CD4-positive, alpha-beta T cell treated with Interleukin-6 for 4 hours (primary cell): Measurements from ENCODE around the gene MAGI3.
"Not testable (repeated sequence)": the region's sequence is repeated elsewhere in the genome, so short reads cannot be mapped to it uniquely, and the experiment has no call there.

Experiments used
- DNase-seq: peaks from one replicate; pipeline ENCODE4 v3.0.0-alpha.2; 2020; ENCODE audit warnings: mixed read lengths

MAGI3 gene

DNA sequence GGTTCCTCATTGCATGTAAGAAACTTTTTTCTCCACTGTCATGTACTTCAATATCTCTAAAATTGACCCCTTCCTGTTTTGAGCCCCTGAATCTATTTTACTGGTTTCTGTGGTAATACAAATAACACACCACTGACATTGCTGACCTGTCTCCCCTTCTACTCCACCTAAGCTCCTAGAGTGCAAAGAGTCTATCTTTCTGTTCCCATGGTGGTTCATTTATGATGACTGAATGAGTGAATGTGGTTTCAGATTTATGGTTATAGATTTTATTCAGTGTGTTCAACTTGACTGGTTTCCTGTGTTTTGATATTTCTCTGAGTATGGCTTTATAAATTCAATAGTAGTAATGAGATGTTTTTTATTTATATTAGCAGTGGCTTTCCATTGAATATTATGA, 127.7 kb downstream of the MAGI3 start:
- DNase-seq: no peak

DNA sequence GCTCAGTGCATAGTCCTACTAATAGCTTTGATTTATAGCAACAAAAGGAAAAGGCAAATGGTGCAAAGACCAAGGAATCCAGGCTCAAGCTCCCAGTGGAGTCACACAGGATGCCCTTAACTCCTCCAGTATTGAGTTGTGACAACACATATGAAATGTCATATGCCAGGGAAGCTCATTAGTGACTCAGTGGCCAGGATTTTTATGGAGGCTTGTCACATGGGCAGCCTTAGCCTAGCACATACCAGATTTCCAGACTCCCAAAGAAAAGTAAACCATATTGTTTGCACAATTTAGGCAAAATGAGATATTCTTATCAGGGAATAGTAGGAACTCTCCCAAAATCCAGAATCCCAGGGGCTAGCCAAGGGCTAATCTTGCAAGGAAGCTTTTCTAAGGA, 129.2 kb downstream of the MAGI3 start:
- DNase-seq: no peak

GRCh38 chr1:113530021-113530420, 139.7 kb downstream of the MAGI3 start:
- no peak for DNase-seq

DNA sequence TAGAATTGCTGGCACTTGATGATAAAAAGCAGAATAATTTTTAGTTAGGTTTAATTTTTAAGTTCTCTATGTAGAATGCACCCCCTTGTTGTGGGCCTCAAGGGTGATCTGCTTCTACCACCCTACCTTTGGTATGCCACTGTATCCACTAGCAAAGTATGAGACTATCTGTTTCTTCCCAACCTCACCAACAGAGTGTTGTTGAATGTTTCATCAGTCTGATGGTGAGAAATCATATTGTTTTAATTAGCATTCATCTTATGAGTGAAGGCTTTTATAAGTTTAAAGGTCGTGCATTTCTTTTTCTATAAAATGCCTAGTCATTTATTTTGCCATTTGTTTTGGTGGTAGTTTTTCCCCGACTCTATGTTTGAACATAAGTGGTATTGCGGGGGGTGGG, 141.0 kb downstream of the MAGI3 start:
- no peak for DNase-seq

GRCh38 chr1:113533061-113533460, 142.7 kb downstream of the MAGI3 start:
- DNase-seq: no peak

DNA sequence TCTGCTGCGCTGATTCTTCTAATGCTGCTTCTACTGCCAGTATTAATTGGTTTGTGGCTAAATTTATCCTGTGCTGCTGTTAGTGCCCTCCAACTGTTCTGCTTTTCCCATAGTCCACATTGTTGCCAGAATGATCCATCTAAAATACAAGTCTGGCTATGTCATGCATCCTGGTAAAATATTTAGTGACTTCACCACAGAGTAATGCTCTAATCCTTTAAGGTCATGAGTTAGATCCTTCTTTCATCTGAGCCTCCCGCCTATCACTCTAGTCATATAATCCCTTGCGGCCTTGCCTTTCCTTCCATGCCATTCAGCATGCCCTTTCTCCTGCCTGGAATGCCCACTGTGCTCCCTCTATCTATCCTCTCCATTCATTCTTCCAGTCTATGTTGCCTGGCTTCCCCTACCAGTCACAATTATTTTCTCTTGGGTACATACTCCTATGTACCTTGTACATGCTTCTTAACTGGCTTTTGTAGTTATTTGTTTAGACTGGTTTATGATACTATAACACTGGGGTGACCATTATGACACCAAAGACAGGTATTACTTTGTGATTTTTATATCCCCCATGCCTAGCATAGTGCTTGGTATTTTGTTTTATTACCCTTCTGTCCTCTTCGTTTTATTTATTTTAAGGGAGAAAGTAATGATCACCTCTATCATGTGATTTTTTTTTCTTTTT, 144.0 kb downstream of the MAGI3 start:
- no peak for DNase-seq

DNA sequence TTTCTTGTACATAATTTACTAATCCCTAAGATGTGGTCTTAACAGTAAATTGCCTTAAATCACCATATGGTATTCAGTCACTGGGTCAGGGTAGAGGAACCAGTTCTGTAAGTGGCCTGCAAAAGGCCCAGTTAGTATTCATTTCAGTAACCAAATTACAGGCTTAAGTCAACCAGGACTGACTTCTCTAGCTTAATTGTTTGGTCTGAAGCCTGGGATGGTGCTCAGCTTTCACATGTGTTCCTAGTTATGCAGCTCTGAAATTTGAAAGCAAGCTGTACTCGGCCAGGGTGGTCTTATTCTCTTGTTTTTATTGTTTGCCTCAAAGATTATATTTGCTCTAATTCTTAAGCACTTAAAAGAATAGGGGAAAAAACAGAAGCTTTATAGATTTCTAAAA, 144.6 kb downstream of the MAGI3 start:
- no peak for DNase-seq

GRCh38 chr1:113536182-113536780, 146.0 kb downstream of the MAGI3 start:
- DNase-seq: no peak

DNA sequence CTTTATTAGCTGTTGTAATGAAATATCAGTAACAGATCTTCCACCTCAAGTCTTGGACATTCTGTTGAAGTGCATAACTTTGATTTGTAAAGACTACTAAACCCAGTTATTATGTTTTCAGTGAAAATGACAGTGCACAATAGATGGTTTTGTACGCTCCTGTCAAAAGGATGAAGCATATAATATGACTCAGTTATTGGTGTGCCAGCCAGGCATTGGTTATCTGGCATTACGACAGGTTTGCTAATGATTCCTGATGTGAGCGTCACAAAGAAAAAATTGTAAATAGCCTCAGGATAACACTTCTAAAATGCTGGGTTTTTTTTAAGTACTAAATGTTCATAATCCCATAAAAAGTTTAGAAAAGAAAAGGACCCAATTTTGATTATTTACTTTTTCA, 147.9 kb downstream of the MAGI3 start:
- no peak for DNase-seq

DNA sequence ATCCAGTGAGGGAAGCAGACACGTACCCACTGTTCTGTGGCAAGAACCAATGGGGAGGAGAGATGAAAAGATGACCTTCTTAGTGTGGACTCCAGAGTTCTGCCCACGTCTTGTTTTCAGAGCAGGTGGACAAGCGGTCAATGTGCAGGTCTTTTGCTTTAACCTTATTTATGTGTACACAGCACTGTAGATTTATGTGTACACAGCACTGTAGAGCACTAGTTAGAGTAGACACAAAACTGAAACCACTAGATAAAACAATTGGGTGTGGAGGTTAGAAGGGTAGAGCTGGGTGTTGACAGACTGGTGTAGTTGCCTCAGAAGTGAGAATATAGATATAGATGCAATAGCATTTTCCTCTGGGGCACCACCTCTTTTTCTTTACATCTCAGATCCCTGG, 150.0 kb downstream of the MAGI3 start:
- no peak for DNase-seq

DNA sequence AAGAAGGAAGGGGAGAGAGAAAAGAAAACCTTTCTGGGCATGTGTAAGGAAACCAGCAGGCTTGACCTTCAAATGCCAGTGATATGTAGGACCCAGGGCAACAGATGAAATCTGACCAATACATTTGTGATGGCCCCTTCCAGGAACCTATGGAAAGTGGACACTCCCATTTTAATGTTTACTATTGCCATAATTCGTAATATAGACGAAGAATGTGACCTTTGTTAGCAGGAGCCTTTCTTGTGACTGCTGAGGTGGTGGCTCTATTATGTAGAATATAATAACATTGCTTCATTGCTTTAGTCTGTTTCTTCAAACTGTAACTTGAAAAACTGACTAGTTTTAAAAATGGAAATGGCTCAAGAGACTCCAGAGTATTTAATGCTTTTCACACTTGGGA, 150.8 kb downstream of the MAGI3 start:
- DNase-seq: no peak

GRCh38 chr1:113542221-113542701, 151.9 kb downstream of the MAGI3 start:
- no peak for DNase-seq

- no peak for DNase-seq
Observed at GRCh38 chr1:113543110-113543509, 152.8 kb downstream of the MAGI3 start.

- DNase-seq: no peak
Observed at GRCh38 chr1:113545210-113545609, 154.9 kb downstream of the MAGI3 start.

DNA sequence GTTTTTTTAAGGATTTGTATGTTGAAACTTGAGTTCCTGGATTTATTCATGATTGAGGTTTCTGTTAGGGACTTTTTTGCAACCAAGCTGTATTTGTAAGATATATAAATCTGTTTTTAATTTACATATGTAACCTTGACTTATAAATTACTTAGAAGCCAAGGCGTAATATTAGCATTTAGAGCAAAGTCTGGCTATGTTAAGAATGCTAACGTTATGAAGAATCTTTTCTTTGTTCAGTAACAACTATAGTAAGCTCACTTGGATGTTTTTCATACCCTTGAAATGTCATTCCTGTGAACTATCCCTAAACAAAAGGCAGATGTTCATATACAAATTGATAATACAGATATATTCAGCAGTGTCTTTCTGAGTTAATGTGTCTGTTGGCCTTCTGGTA, 155.3 kb downstream of the MAGI3 start:
- DNase-seq: no peak

DNA sequence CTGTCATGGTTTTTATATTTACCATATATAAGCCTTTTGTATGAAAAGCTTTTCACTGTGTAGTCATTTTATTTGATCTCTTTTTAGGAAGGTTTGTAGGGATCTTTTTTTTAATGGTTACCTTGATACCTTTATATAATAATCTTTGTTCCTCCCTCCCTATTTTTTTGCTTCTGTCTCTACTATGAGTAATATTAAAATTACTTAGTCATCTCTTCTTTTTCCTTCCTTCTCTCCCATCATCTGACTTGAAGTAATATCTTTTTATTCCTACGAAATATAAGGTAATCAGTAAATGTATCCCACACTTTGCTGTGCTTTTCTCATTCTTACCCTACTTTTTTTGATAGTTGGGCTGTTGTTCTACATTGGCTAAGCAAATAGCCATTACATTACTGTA, 161.4 kb downstream of the MAGI3 start:
- no peak for DNase-seq

DNA sequence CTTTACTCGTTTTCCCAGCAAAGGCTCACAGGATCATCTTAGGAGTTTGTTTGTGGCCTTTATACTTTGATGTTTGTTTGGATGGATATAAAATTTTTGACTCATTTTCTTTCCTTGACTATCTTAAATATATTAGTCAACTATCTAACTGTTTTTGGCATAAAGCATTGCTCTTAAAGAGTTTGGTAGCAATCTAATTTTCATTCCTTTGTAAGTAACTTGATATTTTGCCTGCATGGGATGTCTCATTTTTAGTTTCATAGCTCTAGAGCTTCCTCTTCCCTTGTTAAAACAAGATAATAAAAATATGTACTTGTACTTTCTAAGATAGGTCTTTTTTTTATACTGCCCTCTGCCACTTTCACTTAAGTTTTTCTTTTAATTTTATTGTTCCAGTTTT, 161.9 kb downstream of the MAGI3 start:
- DNase-seq: no peak

DNA sequence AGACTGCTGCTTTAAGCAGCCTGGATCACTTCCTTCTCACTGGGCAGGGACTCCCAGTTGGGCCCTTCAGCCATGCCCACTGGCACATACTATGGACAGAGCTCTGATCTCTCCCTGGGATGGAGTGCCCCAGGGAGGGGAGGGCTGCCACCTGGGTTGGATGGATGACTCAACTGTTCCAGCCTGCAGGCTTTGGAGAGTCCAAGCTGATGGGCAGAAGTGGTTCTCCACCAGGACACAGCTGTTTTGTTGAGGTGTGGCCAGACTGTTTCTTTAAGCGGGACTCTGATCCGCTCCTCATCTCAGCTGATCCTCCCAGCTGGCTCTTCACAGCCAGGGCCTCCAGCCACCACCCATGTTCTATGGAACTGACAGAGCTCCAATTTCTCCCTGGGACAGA, 166.9 kb downstream of the MAGI3 start:
- no peak for DNase-seq

- DNase-seq: no peak
Observed at GRCh38 chr1:113565621-113566020, 175.3 kb downstream of the MAGI3 start.

GRCh38 chr1:113567427-113567826, 177.1 kb downstream of the MAGI3 start:
- no peak for DNase-seq

DNA sequence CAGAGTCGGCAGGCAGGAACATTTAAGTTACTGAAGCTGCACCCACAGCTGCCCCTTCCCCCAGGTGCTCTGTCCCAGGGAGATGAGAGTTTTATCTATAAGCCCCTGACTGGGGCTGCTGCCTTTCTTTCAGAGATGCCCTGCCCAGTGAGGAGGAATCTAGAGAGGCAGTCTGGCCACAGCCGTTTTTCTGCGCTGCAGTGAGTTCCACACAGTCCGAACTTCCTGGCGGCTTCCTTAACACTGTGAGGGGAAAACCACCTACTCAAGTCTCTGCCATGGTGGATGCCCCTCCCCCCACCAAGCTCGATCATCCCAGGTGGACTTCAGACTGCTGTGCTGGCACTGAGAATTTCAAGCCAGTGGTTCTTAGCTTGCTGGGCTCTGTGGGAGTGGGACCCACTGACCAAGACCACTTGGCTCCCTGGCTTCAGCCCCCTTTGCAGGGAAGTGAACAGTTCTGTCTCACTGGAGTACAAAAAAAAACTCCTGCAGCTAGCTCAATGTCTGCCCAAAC, 185.5 kb downstream of the MAGI3 start:
- DNase-seq: not testable (repeated sequence)

DNA sequence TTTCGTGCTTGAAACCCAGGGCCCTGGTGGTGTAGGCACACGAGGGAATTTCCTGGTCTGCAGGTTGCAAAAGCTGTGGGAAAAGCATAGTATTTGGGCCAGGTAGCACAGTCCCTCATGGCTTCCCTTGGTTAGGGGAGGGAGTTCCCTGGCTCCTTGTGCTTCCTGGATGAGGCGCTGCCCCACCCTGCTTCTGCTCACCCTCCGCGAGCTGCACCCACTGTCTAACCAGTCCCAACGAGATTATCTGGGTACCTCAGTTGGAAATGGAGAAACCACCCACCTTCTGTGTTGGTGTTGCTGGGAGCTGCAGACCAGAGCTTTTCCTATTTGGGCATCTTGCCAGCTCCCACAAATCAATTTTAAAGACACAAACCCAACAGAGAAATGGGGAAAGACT, 186.0 kb downstream of the MAGI3 start:
- no peak for DNase-seq

GRCh38 chr1:113579256-113580018, 189.1 kb downstream of the MAGI3 start:
- DNase-seq: no peak

DNA sequence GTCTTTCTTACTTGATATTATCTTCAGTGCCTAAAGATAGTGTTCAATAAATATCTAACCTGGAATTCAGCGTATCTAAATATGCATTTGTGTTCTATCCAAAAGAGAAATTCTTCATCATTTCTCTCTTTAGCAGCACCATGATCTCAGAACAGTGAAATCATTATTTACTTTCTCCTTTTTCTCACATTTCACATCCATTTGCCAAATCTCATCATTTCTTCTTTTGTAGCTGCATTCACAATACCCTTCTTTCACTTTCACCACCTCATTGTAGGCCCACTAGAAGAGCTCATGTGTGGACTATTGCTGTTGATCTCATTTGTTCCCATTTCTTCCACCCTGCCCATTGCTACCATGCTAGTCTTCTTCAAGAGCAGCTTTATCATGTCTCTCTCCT, 191.0 kb downstream of the MAGI3 start:
- no peak for DNase-seq
